Smooth muscle cell (in vitro differentiated cells): ENCODE measurements around the gene FASTK. TPM values are rescaled to one million over a fixed set of nuclear protein-coding genes. Genes with fewer than 3 reads are reported as not detected.

Experiments
- DNase-seq: peaks from one replicate; lab custom pipeline; 2025; ENCODE audit not compliant: unreplicated experiment; lab: John Stamatoyannopoulos, UW
- H2AFZ ChIP-seq: fragments of 200-600 bp; sonication (generic); 2 replicates; pipeline ENCODE4 v1.6.0; 2016; ENCODE audit warnings: antibody characterized with exemption, low read depth, mild to moderate bottlenecking
- H3F3A ChIP-seq: fragments of 200-600 bp; sonication (generic); 2 replicates; pipeline ENCODE4 v1.6.0; 2017; ENCODE audit warnings: antibody characterized with exemption, low read depth
- H3K27ac ChIP-seq: fragments of 200-600 bp; sonication (generic); 2 replicates; pipeline ENCODE4 v1.5.1; 2016; ENCODE audit warnings: low read depth, mild to moderate bottlenecking
- H3K27me3 ChIP-seq: fragments of 200-600 bp; sonication (generic); 2 replicates; pipeline ENCODE4 v1.6.1; 2016; ENCODE audit warnings: low read depth, mild to moderate bottlenecking
- H3K36me3 ChIP-seq: fragments of 200-600 bp; sonication (generic); 2 replicates; pipeline ENCODE4 v1.5.1; 2016; ENCODE audit warnings: low read depth
- H3K4me1 ChIP-seq: fragments of 200-600 bp; sonication (generic); 2 replicates; pipeline ENCODE4 v1.5.1; 2016; ENCODE audit warnings: low read depth
- H3K4me2 ChIP-seq: fragments of 200-600 bp; sonication (generic); 2 replicates; pipeline ENCODE4 v1.6.0; 2016; ENCODE audit warnings: mild to moderate bottlenecking
- H3K4me3 ChIP-seq: fragments of 200-600 bp; sonication (generic); 2 replicates; pipeline ENCODE4 v1.5.1; 2016; ENCODE audit warnings: mild to moderate bottlenecking
- H3K79me2 ChIP-seq: fragments of 200-600 bp; sonication (generic); 2 replicates; pipeline ENCODE4 v1.6.0; 2016; ENCODE audit warnings: low read depth, mild to moderate bottlenecking
- H3K9ac ChIP-seq: fragments of 200-600 bp; sonication (generic); 2 replicates; pipeline ENCODE4 v1.6.0; 2016; ENCODE audit warnings: low read depth
- H3K9me3 ChIP-seq: fragments of 200-600 bp; sonication (generic); replicated peaks from 2 replicates; pipeline ENCODE4 v1.5.1; 2016; ENCODE audit warnings: low read depth
- H4K20me1 ChIP-seq: fragments of 200-600 bp; sonication (generic); 2 replicates; pipeline ENCODE4 v1.6.0; 2016; ENCODE audit warnings: low read depth
- CTCF ChIP-seq: fragments of 200-600 bp; sonication (generic); IDR thresholded peaks from 2 replicates; pipeline ENCODE4 v1.5.1; 2017; ENCODE audit warnings: borderline replicate concordance, mild to moderate bottlenecking, antibody characterized with exemption; ENCODE audit not compliant: insufficient read depth, poor library complexity, severe bottlenecking
- WGBS: methylation state at CpG from one replicate; pipeline ENCODE4 v1.1.7; 2016; ENCODE audit warnings: low lambda C conversion rate; 5-methylcytosine and 5-hydroxymethylcytosine counted together
- polyA plus RNA-seq: library from polyadenylated mRNA; unstranded; fragments of >200 nt; fragmentation: Nextera tagmentation; extraction: Ambion mirVana; gene quantifications from 2 replicates; pipeline ENCODE4 v1.2.1, GENCODE V29; 2016
- total RNA-seq: library from RNA; depleted of rRNA; stranded (reverse); fragments of >200 nt; gene quantifications from 2 replicates; pipeline ENCODE4 v1.2.3, GENCODE V29; 2014

The FASTK gene
- total and polyA plus RNA-seq, 2 experiments from 2014 or later = 100 to 177 TPM

- no peak for TF ChIP-seq CTCF
- Histone ChIP-seq H2AFZ (no peak overlapping the region), H3K36me3 (no peaks in the 10 kb centered on the region), H3K27me3 (no peaks in the 10 kb centered on the region), H3K27ac (no peak overlapping the region), H3K4me3 (no peak overlapping the region), H3K79me2 (peaks cover 29% of the 10 kb centered on the region), H3K4me1 (peaks cover 23% of the 10 kb centered on the region), H3K9ac (no peak overlapping the region), H3K4me2 (no peak overlapping the region), H3K9me3 (no peaks in the 10 kb centered on the region), H3F3A (peaks cover 16% of the 10 kb centered on the region), H4K20me1 (peaks cover 21% of the 10 kb centered on the region)
- DNase-seq = no peak
- WGBS = 87% methylated on average over 10 of the region's 10 CpGs
These were observed 2.8 kb downstream of the FASTK start for GRCh38 chr7:151077705-151078232.

GRCh38 chr7:151076863-151077704 lies 3.5 kb downstream of the FASTK start:
- TF ChIP-seq CTCF = peak; percentile 37
- Histone ChIP-seq H3K27ac (no peak overlapping the region), H2AFZ (no peak overlapping the region), H3K4me2 (no peak overlapping the region), H3K9ac (no peak overlapping the region), H3K4me3 (no peak overlapping the region), H3K27me3 (no peaks in the 10 kb centered on the region), H3K4me1 (peaks cover 16% of the 10 kb centered on the region), H3K79me2 (peaks cover 22% of the 10 kb centered on the region), H4K20me1 (peaks cover 21% of the 10 kb centered on the region), H3F3A (peaks cover 16% of the 10 kb centered on the region), H3K9me3 (no peaks in the 10 kb centered on the region), H3K36me3 (no peaks in the 10 kb centered on the region)
- WGBS = 86% methylated on average over 32 of the region's 33 CpGs
- no peak for DNase-seq

GRCh38 chr7:151075978-151076426 lies 4.6 kb downstream of the FASTK start:
- H3K4me3 ChIP-seq = no peak overlapping the region
- H3K4me1 ChIP-seq = peaks cover 9% of the 10 kb centered on the region
- H4K20me1 ChIP-seq = peaks cover 21% of the 10 kb centered on the region
- 89% methylated on average over 22 of the region's 22 CpGs for WGBS
- H3K27me3 ChIP-seq = no peaks in the 10 kb centered on the region
- H3K9ac ChIP-seq = no peak overlapping the region
- H2AFZ ChIP-seq = no peak overlapping the region
- TF ChIP-seq CTCF = no peak
- no peak for DNase-seq
- peaks cover 16% of the 10 kb centered on the region for H3F3A ChIP-seq
- no peak overlapping the region for H3K4me2 ChIP-seq
- peaks cover 21% of the 10 kb centered on the region for H3K79me2 ChIP-seq
- H3K36me3 ChIP-seq = no peaks in the 10 kb centered on the region
- H3K27ac ChIP-seq = no peak overlapping the region
- no peaks in the 10 kb centered on the region for H3K9me3 ChIP-seq
